ENCODE results near the gene SHC3.

DNA sequence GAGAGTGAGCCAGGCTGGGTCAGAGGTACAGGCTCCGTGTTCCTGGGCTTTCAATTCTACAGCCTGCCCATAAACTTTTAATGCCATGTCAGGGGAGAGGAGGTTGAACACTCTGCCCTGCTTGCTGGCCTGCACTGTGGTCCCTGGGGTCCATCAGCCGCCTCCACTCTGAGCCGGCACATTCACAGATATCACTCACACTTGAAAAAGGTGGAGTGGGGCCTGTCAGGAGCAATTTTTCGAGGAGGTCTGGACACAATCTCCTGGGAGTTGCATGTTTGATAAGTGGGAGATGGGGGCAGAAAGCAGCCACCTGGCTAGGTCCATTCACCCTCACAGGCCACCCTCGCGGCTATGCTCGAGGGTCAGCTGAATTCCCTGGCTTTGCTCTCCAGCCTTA, 164.5 kb downstream of the SHC3 start:
- TF ChIP-seq, protein P1, sequence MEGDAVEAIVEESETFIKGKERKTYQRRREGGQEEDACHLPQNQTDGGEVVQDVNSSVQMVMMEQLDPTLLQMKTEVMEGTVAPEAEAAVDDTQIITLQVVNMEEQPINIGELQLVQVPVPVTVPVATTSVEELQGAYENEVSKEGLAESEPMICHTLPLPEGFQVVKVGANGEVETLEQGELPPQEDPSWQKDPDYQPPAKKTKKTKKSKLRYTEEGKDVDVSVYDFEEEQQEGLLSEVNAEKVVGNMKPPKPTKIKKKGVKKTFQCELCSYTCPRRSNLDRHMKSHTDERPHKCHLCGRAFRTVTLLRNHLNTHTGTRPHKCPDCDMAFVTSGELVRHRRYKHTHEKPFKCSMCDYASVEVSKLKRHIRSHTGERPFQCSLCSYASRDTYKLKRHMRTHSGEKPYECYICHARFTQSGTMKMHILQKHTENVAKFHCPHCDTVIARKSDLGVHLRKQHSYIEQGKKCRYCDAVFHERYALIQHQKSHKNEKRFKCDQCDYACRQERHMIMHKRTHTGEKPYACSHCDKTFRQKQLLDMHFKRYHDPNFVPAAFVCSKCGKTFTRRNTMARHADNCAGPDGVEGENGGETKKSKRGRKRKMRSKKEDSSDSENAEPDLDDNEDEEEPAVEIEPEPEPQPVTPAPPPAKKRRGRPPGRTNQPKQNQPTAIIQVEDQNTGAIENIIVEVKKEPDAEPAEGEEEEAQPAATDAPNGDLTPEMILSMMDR (conservative IDR thresholded peaks at IDR 0.05; ENCODE audit: low read length), result no peak
- TF ChIP-seq EZH2phosphoT487 (IDR thresholded peaks at IDR 0.05; ENCODE audit: borderline replicate concordance, low read depth, low read length), result no peak
